ENCODE measurements around the gene RABGGTA.

DNA sequence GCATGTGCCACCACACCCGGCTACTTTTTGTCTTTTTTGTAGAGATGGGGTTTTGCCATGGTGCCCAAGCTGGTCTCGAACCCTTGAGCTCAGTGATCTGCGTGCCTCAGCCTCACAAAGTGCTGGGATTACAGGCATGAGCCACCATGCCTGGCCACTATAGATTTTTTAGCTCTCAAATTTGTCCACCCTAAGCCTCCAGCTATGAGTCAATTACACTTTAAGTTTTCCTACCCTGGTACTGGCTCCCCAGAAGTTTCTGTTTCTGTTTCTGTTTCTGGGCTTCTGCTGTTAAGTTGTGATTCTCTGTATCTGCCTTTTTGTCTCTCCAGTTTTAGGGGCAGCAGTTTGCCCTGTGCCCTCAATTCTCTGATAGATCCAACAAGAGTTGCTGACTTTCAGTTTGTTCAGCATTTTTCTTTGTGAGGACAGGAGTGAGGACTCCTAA is 24.6 kb downstream of the RABGGTA start:
- TF ChIP-seq, protein P1, sequence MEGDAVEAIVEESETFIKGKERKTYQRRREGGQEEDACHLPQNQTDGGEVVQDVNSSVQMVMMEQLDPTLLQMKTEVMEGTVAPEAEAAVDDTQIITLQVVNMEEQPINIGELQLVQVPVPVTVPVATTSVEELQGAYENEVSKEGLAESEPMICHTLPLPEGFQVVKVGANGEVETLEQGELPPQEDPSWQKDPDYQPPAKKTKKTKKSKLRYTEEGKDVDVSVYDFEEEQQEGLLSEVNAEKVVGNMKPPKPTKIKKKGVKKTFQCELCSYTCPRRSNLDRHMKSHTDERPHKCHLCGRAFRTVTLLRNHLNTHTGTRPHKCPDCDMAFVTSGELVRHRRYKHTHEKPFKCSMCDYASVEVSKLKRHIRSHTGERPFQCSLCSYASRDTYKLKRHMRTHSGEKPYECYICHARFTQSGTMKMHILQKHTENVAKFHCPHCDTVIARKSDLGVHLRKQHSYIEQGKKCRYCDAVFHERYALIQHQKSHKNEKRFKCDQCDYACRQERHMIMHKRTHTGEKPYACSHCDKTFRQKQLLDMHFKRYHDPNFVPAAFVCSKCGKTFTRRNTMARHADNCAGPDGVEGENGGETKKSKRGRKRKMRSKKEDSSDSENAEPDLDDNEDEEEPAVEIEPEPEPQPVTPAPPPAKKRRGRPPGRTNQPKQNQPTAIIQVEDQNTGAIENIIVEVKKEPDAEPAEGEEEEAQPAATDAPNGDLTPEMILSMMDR (conservative IDR thresholded peaks at IDR 0.05; ENCODE audit: low read length) = no peak
- no peak for TF ChIP-seq EZH2phosphoT487 (IDR thresholded peaks at IDR 0.05; ENCODE audit: borderline replicate concordance, low read depth, low read length)

Data from OCI-LY7 (cell line).